Lung (tissue), 12 donors: ENCODE data around the gene LEKR1. TPM values are rescaled to one million over a fixed set of nuclear protein-coding genes. Genes with fewer than 3 reads are reported as not detected.

Source experiments
- ATAC-seq: fragments of 200-7000 bp; cut with Tn5 transposase; one replicate; pipeline ENCODE4 v1.9.1; 2020; ENCODE audit warnings: moderate number of reproducible peaks; ENCODE audit not compliant: insufficient read depth, low FRiP score
- DNase-seq, 3 donors: peaks; one replicate each; pipeline ENCODE4 v3.0.0-alpha.2; 2013 to 2017
- H3K27ac ChIP-seq, 2 donors: one replicate each; pipeline ENCODE4 v1.5.1; 2013; ENCODE audit warnings: mild to moderate bottlenecking in 2 of 2, moderate library complexity in 2 of 2, control low read depth in 1 of 2, inconsistent platforms in 1 of 2, low read depth in 1 of 2, low read length in 1 of 2
- H3K27me3 ChIP-seq, 3 donors: one replicate each; pipeline ENCODE4 v1.5.1; 2013; ENCODE audit warnings: low read length in 2 of 3; ENCODE audit not compliant: control insufficient read depth in 3 of 3, insufficient read depth in 3 of 3
- H3K36me3 ChIP-seq, 4 donors: one replicate each; pipeline ENCODE4 v1.5.1; 2013; ENCODE audit warnings: low read length in 4 of 4, mild to moderate bottlenecking in 1 of 4, moderate library complexity in 1 of 4; ENCODE audit not compliant: control insufficient read depth in 4 of 4, insufficient read depth in 4 of 4
- H3K4me1 ChIP-seq, 5 donors: one replicate each; pipeline ENCODE4 v1.5.1; 2013; ENCODE audit warnings: low read length in 5 of 5, mild to moderate bottlenecking in 2 of 5, moderate library complexity in 1 of 5; ENCODE audit not compliant: control insufficient read depth in 5 of 5, insufficient read depth in 5 of 5
- H3K4me3 ChIP-seq: one replicate; pipeline ENCODE4 v1.5.1; 2013; ENCODE audit warnings: mild to moderate bottlenecking, control low read depth, moderate library complexity
- H3K9ac ChIP-seq, 2 donors: one replicate each; pipeline ENCODE4 v1.5.1; 2013; ENCODE audit warnings: low read length in 2 of 2, control low read depth in 1 of 2; ENCODE audit not compliant: insufficient read depth in 1 of 2
- H3K9me3 ChIP-seq, 4 donors: one replicate each; pipeline ENCODE4 v1.5.1; 2013; ENCODE audit warnings: low read length in 3 of 4, mild to moderate bottlenecking in 1 of 4, moderate library complexity in 1 of 4; ENCODE audit not compliant: control insufficient read depth in 4 of 4, insufficient read depth in 3 of 4
- WGBS, 2 donors: extraction: QIAGEN DNeasy Blood & Tissue Kit; methylation state at CpG; one replicate each; pipeline ENCODE4 v1.1.7; 2013; 5-methylcytosine and 5-hydroxymethylcytosine counted together
- polyA plus RNA-seq, 2 donors: library from polyadenylated mRNA; stranded (reverse); fragments of 200-250 nt; gene quantifications; one replicate each; pipeline ENCODE4 v1.2.1, GENCODE V29; 2013
- total RNA-seq, 2 donors: library from RNA; depleted of rRNA in 1 of 2; stranded (reverse); fragments of >200 nt in 1 of 2; gene quantifications; one replicate each; pipeline ENCODE4 v1.2.1, GENCODE V29; 2014 to 2021
- TF ChIP-seq, protein P1 (sequence below): IDR thresholded peaks from 2 replicates; pipeline ENCODE4 v1.5.1; 2012; ENCODE audit warnings: mild to moderate bottlenecking; ENCODE audit errors: control extremely low read depth, extremely low read depth
- donor health status: control.
- donor health status: control.
- donor health status: Bipolar disorder and iron deficiency.
- donor health status: healthy.
- donor health status: DM: yes; HTN: yes; CAD: no.

The LEKR1 gene
- total and polyA plus RNA-seq, 4 donors, result 0.71 to 5.4 (median 3.2) TPM

DNA sequence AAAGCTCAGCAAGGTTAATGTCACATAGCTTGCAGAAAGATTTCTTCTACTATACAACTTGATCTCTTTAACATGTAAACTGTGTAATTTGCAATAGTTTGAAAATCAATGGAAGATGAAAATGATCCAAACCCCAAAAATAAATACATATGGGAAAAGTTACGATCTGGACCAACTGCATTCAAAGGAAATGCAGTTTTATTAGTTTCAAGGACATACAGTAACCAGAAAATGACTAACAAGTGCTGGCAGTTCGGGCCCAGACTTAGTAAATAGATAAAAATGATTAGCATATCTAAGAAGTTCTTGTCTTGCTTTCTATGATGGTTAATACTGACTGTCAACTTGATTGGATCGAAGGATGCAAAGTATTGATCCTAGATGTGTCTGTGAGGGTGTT, 37.3 kb upstream of the LEKR1 start:
- WGBS, 2 donors, result 87 to 90% methylated on average over 3 of the region's 3 CpGs
- H3K9me3 ChIP-seq, result no peaks in the 10 kb centered on the region
- peaks cover 0 to 2% (median 0%) of the 10 kb centered on the region in 5 donors for H3K4me1 ChIP-seq
- no peak overlapping the region for H3K9ac ChIP-seq
- TF ChIP-seq, protein P1, sequence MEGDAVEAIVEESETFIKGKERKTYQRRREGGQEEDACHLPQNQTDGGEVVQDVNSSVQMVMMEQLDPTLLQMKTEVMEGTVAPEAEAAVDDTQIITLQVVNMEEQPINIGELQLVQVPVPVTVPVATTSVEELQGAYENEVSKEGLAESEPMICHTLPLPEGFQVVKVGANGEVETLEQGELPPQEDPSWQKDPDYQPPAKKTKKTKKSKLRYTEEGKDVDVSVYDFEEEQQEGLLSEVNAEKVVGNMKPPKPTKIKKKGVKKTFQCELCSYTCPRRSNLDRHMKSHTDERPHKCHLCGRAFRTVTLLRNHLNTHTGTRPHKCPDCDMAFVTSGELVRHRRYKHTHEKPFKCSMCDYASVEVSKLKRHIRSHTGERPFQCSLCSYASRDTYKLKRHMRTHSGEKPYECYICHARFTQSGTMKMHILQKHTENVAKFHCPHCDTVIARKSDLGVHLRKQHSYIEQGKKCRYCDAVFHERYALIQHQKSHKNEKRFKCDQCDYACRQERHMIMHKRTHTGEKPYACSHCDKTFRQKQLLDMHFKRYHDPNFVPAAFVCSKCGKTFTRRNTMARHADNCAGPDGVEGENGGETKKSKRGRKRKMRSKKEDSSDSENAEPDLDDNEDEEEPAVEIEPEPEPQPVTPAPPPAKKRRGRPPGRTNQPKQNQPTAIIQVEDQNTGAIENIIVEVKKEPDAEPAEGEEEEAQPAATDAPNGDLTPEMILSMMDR, result no peak
- DNase-seq (no peak), ATAC-seq (no peak)
- no peaks in the 10 kb centered on the region for H3K36me3 ChIP-seq
- H3K27ac ChIP-seq, result no peak overlapping the region
- H3K27me3 ChIP-seq, result no peaks in the 10 kb centered on the region
- H3K4me3 ChIP-seq, result no peak overlapping the region

DNA sequence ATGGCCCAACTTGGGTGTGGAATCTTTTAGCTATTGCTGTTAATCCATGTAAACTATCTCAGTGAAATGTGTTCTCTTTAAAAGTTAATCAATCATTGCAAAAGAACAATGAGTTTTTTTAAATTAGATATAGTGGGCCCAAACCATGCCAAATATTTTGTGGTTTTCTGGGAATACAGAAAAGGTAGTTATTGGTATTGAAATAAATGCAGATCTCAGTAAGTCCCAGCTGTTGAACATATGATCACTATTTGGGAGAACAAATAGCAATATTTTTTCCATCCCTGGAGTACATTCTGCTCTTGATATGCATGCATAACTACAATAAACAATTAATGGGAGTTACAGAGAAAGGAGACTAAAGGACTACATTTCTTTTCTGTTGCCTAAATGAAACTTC, 36.0 kb upstream of the LEKR1 start:
- no peak overlapping the region for H3K27ac ChIP-seq
- TF ChIP-seq, protein P1, result no peak
- no peaks in the 10 kb centered on the region for H3K27me3 ChIP-seq
- H3K4me3 ChIP-seq, result no peak overlapping the region
- H3K36me3 ChIP-seq, result no peaks in the 10 kb centered on the region
- peaks cover 0 to 2% (median 0%) of the 10 kb centered on the region in 5 donors for H3K4me1 ChIP-seq
- DNase-seq (no peak), ATAC-seq (no peak)
- no peaks in the 10 kb centered on the region for H3K9me3 ChIP-seq
- no peak overlapping the region for H3K9ac ChIP-seq

DNA sequence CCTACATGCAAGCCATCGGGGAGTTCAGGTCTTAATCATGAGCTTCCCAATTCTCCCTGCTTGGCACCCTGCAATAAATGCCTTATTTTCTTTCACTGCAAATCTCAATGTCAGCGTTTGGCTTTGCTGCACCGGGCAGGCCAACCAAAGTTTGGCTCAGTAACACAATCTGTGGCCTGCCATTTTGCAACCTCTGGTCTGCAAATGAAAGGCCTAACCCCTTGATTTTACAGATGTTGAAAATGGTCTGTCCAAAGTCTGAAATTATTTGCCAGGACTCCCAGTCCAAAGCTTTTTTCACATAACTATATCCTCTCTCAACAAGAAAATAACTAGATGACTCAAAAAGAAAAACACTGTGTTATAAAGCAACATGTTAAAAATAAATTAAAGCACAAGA, 34.0 kb upstream of the LEKR1 start:
- WGBS, 2 donors, result 90 to 92% methylated on average over 3 of the region's 3 CpGs
- no peak for DNase-seq
- H3K27me3 ChIP-seq, result no peaks in the 10 kb centered on the region

DNA sequence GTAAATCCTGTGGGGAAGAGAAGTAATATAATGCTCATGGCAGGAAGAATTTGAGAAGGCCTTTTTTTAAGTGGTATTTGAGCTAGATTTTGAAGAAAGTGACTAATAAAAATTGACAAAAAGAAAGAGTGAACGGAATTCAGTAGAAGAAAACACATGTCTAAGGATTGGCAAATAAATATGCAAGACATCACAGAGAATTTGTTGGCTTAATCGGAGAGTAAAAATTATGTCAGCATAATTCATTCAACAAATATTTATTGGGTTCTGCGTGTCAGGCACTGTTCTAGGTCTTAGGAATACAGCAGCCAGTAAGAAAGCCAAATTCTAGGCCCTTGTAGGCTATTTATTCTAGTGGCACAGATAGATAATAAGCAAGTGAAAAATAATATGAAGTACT, 33.6 kb upstream of the LEKR1 start:
- no peak for DNase-seq
- Histone ChIP-seq H3K9ac (no peak overlapping the region), H3K4me1 (peaks cover 0 to 2% (median 0%) of the 10 kb centered on the region in 5 donors), H3K9me3 (no peaks in the 10 kb centered on the region), H3K27ac (no peak overlapping the region), H3K27me3 (no peaks in the 10 kb centered on the region), H3K36me3 (no peaks in the 10 kb centered on the region), H3K4me3 (no peak overlapping the region)
- WGBS, 2 donors, result 62 to 79% methylated on average over 3 of the region's 3 CpGs
- ATAC-seq, result no peak
- TF ChIP-seq, protein P1, result no peak

More for the DNA sequence above, 34.0 kb upstream of the LEKR1 start:
- H3K9ac ChIP-seq, result no peak overlapping the region
- TF ChIP-seq, protein P1, result no peak
- no peak overlapping the region for H3K4me3 ChIP-seq
- ATAC-seq, result no peak
- H3K9me3 ChIP-seq, result no peaks in the 10 kb centered on the region
- peaks cover 0 to 2% (median 0%) of the 10 kb centered on the region in 5 donors for H3K4me1 ChIP-seq
- no peaks in the 10 kb centered on the region for H3K36me3 ChIP-seq
- no peak overlapping the region for H3K27ac ChIP-seq
